Measurements from ENCODE around the gene TAGAP.

The TAGAP gene

GRCh38 chr6:159044899-159045727, at the start of gene TAGAP:
Gene TAGAP, minus strand, starts transcription at chr6:159044991. Its CDS starts 845 bp downstream, at chr6:159044146.
- no peak for DNase-seq (ENCODE audit: low spot score)

- DNase-seq (ENCODE audit: low spot score) = no peak
Observed at GRCh38 chr6:159093609-159094443, 49.0 kb upstream of the TAGAP start.

GRCh38 chr6:159092631-159093030, 47.8 kb upstream of the TAGAP start:
- DNase-seq (ENCODE audit: low spot score) = no peak

GRCh38 chr6:159090530-159091480, 46.0 kb upstream of the TAGAP start:
- no peak for DNase-seq (ENCODE audit: low spot score)

- DNase-seq (ENCODE audit: low spot score) = no peak
Observed at GRCh38 chr6:159089909-159090308, 45.1 kb upstream of the TAGAP start.

- no peak for DNase-seq (ENCODE audit: low spot score)
Observed at GRCh38 chr6:159089443-159089842, 44.7 kb upstream of the TAGAP start.

- DNase-seq (ENCODE audit: low spot score) = no peak
Observed at GRCh38 chr6:159086033-159086618, 41.3 kb upstream of the TAGAP start.

GRCh38 chr6:159085396-159085895, 40.7 kb upstream of the TAGAP start:
- DNase-seq (ENCODE audit: low spot score) = no peak

- DNase-seq (ENCODE audit: low spot score) = no peak
Observed at GRCh38 chr6:159084493-159085091, 39.8 kb upstream of the TAGAP start.

- DNase-seq (ENCODE audit: low spot score) = no peak
Observed at GRCh38 chr6:159083146-159083545, 38.4 kb upstream of the TAGAP start.

- DNase-seq (ENCODE audit: low spot score) = no peak
Observed at GRCh38 chr6:159082039-159082815, 37.4 kb upstream of the TAGAP start.

GRCh38 chr6:159080217-159080976, 35.6 kb upstream of the TAGAP start:
- DNase-seq (ENCODE audit: low spot score) = no peak

- DNase-seq (ENCODE audit: low spot score) = no peak
Observed at GRCh38 chr6:159079367-159079766, 34.6 kb upstream of the TAGAP start.

GRCh38 chr6:159077123-159077522, 32.3 kb upstream of the TAGAP start:
- no peak for DNase-seq (ENCODE audit: low spot score)

- DNase-seq (ENCODE audit: low spot score) = no peak
Observed at GRCh38 chr6:159075506-159076228, 30.9 kb upstream of the TAGAP start.

GRCh38 chr6:159074876-159075275, 30.1 kb upstream of the TAGAP start:
- no peak for DNase-seq (ENCODE audit: low spot score)

- DNase-seq (ENCODE audit: low spot score) = peak; percentile 55
Observed at GRCh38 chr6:159074120-159074684, 29.4 kb upstream of the TAGAP start.
